Liver (tissue), 9 donors: ENCODE measurements around the gene PRTFDC1. TPM values are rescaled to one million over a fixed set of nuclear protein-coding genes. Genes with fewer than 3 reads are reported as not detected.

Experiments
- DNase-seq: peaks from one replicate; pipeline ENCODE4 v3.0.0-alpha.2; 2017; ENCODE audit warnings: low spot score
- H3K27ac ChIP-seq, 2 donors: one replicate each; pipeline ENCODE4 v1.7.0; 2013; ENCODE audit warnings: inconsistent platforms in 2 of 2, low read length in 2 of 2, control low read depth in 1 of 2, low read depth in 1 of 2, mild to moderate bottlenecking in 1 of 2
- H3K27me3 ChIP-seq, 4 donors: one replicate each; pipeline versions ENCODE4 v1.6.1 to v1.7.0; 2013; ENCODE audit warnings: low read length in 3 of 4, inconsistent platforms in 1 of 4, mild to moderate bottlenecking in 1 of 4, moderate library complexity in 1 of 4; ENCODE audit not compliant: control insufficient read depth in 4 of 4, insufficient read depth in 4 of 4
- H3K36me3 ChIP-seq, 4 donors: one replicate each; pipeline versions ENCODE4 v1.6.1 to v1.7.0; 2013; ENCODE audit warnings: low read length in 3 of 4, mild to moderate bottlenecking in 3 of 4, low read depth in 1 of 4, moderate library complexity in 1 of 4; ENCODE audit not compliant: control insufficient read depth in 4 of 4, insufficient read depth in 3 of 4
- H3K4me1 ChIP-seq, 4 donors: one replicate each; pipeline versions ENCODE4 v1.6.1 to v1.7.0; 2013; ENCODE audit warnings: low read length in 3 of 4, mild to moderate bottlenecking in 3 of 4, moderate library complexity in 1 of 4; ENCODE audit not compliant: control insufficient read depth in 4 of 4, insufficient read depth in 4 of 4
- H3K4me3 ChIP-seq, 3 donors: one replicate each; pipeline versions ENCODE4 v1.6.1 to v1.7.0; 2013; ENCODE audit warnings: low read length in 3 of 3, control low read depth in 1 of 3, low read depth in 1 of 3, mild to moderate bottlenecking in 1 of 3
- H3K9ac ChIP-seq, 2 donors: one replicate each; pipeline ENCODE4 v1.7.0; 2013; ENCODE audit warnings: low read length in 2 of 2, mild to moderate bottlenecking in 2 of 2, moderate library complexity in 2 of 2, control low read depth in 1 of 2, low read depth in 1 of 2
- H3K9me3 ChIP-seq, 4 donors: one replicate each; pipeline versions ENCODE4 v1.6.1 to v1.7.0; 2013; ENCODE audit warnings: low read length in 3 of 4; ENCODE audit not compliant: control insufficient read depth in 4 of 4
- EGR1 ChIP-seq, 2 donors: IDR thresholded peaks; 2 replicates each; pipeline ENCODE4 v1.6.1; 2016 to 2018; ENCODE audit warnings: antibody characterized with exemption in 2 of 2, low read depth in 2 of 2
- FOXA1 ChIP-seq: IDR thresholded peaks from 2 replicates; pipeline ENCODE4 v1.6.1; 2016; ENCODE audit warnings: antibody characterized with exemption
- FOXA2 ChIP-seq: IDR thresholded peaks from 2 replicates; pipeline ENCODE4 v1.6.1; 2016; ENCODE audit warnings: antibody characterized with exemption
- GABPA ChIP-seq, 2 donors: IDR thresholded peaks in 1 of 2; conservative IDR thresholded peaks in 1 of 2; 2 replicates each; pipeline ENCODE4 v1.6.1; 2016; ENCODE audit warnings: antibody characterized with exemption in 2 of 2, mild to moderate bottlenecking in 1 of 2, moderate library complexity in 1 of 2
- HNF4A ChIP-seq, 2 donors: conservative IDR thresholded peaks; 2 replicates each; pipeline ENCODE4 v1.6.1; 2016; ENCODE audit warnings: antibody characterized with exemption in 2 of 2, mild to moderate bottlenecking in 2 of 2
- HNF4G ChIP-seq: IDR thresholded peaks from 2 replicates; pipeline ENCODE4 v1.6.1; 2016; ENCODE audit warnings: antibody characterized with exemption
- JUND ChIP-seq, 2 donors: IDR thresholded peaks; 2 replicates each; pipeline ENCODE4 v1.6.1; 2016; ENCODE audit warnings: antibody characterized with exemption in 2 of 2
- RAD21 ChIP-seq, 2 donors: IDR thresholded peaks; 2 replicates each; pipeline ENCODE4 v1.6.1; 2016; ENCODE audit warnings: antibody characterized with exemption in 2 of 2, mild to moderate bottlenecking in 2 of 2
- RXRA ChIP-seq, 2 donors: IDR thresholded peaks; 2 replicates each; pipeline ENCODE4 v1.6.1; 2017 to 2018; ENCODE audit warnings: antibody characterized with exemption in 2 of 2, mild to moderate bottlenecking in 1 of 2
- SP1 ChIP-seq: IDR thresholded peaks from 2 replicates; pipeline ENCODE4 v1.6.1; 2018; ENCODE audit warnings: antibody characterized with exemption, mild to moderate bottlenecking
- TAF1 ChIP-seq: conservative IDR thresholded peaks from 2 replicates; pipeline ENCODE4 v1.6.1; 2016; ENCODE audit warnings: antibody characterized with exemption, mild to moderate bottlenecking
- WGBS: extraction: QIAGEN DNeasy Blood & Tissue Kit; methylation state at CpG from one replicate; pipeline ENCODE4 v1.1.7; 2013; 5-methylcytosine and 5-hydroxymethylcytosine counted together
- polyA plus RNA-seq, 2 donors: library from polyadenylated mRNA; stranded (reverse) in 1 of 2; unstranded in 1 of 2; fragments of 200-250 nt in 1 of 2; fragments of >200 nt in 1 of 2; fragmentation: Nextera tagmentation in 1 of 2; extraction: Ambion mirVana in 1 of 2; gene quantifications; one replicate each; pipeline versions ENCODE4 v1.2.1 to v1.2.3, GENCODE V29; 2013 to 2015
- total RNA-seq, 2 donors: library from RNA; depleted of rRNA; stranded (reverse); fragments of >200 nt; gene quantifications; one replicate each; pipeline ENCODE4 v1.2.3, GENCODE V29; 2014
- TF ChIP-seq, protein P1 (sequence below): fragments of 150-350 bp; IDR thresholded peaks from 2 replicates; pipeline ENCODE4 v1.5.1; 2017; ENCODE audit warnings: improper control_type of control experiment, low read depth, low read length; ENCODE audit not compliant: missing input control
- TF ChIP-seq, protein P2 (sequence below): IDR thresholded peaks from 2 replicates; pipeline ENCODE4 v1.6.1; 2016; ENCODE audit warnings: antibody characterized with exemption
- TF ChIP-seq, protein P3 (sequence below): IDR thresholded peaks from 2 replicates; pipeline ENCODE4 v1.6.1; 2016; ENCODE audit warnings: antibody characterized with exemption
- donor health status: healthy.
- donor health status: healthy.
- donor health status: healthy.
- donor health status: healthy.
- donor health status: healthy.

PRTFDC1 gene
- total and polyA plus RNA-seq, 4 donors = 0.93 to 3.1 (median 1.9) TPM

DNA sequence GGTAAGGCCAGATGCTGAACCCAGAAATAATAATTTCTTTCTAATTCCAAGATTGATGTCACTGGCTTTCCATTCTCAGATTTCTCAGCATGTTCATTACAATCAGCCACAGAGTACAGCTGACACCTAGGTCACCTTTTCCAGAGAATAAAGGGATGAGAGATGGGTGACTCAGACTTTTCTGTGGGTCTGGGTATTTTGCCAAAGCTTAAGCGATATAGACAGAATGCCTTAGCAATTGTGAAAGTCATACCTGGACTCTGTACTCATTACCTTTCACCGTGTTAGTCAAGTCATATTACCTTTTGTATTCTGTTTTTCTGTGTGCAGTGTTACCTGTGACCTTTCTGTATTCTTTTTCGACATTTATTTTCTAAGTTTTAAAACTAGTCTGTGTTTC lies 10.6 kb upstream of the PRTFDC1 start (continued):
- peak; percentile 57 for TF ChIP-seq FOXA2
- TF ChIP-seq TAF1 = no peak
- TF ChIP-seq FOXA1 = no peak
- TF ChIP-seq, protein P1, sequence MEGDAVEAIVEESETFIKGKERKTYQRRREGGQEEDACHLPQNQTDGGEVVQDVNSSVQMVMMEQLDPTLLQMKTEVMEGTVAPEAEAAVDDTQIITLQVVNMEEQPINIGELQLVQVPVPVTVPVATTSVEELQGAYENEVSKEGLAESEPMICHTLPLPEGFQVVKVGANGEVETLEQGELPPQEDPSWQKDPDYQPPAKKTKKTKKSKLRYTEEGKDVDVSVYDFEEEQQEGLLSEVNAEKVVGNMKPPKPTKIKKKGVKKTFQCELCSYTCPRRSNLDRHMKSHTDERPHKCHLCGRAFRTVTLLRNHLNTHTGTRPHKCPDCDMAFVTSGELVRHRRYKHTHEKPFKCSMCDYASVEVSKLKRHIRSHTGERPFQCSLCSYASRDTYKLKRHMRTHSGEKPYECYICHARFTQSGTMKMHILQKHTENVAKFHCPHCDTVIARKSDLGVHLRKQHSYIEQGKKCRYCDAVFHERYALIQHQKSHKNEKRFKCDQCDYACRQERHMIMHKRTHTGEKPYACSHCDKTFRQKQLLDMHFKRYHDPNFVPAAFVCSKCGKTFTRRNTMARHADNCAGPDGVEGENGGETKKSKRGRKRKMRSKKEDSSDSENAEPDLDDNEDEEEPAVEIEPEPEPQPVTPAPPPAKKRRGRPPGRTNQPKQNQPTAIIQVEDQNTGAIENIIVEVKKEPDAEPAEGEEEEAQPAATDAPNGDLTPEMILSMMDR = no peak
- TF ChIP-seq, protein P2, sequence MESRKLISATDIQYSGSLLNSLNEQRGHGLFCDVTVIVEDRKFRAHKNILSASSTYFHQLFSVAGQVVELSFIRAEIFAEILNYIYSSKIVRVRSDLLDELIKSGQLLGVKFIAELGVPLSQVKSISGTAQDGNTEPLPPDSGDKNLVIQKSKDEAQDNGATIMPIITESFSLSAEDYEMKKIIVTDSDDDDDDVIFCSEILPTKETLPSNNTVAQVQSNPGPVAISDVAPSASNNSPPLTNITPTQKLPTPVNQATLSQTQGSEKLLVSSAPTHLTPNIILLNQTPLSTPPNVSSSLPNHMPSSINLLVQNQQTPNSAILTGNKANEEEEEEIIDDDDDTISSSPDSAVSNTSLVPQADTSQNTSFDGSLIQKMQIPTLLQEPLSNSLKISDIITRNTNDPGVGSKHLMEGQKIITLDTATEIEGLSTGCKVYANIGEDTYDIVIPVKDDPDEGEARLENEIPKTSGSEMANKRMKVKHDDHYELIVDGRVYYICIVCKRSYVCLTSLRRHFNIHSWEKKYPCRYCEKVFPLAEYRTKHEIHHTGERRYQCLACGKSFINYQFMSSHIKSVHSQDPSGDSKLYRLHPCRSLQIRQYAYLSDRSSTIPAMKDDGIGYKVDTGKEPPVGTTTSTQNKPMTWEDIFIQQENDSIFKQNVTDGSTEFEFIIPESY = peak; percentile 77

DNA sequence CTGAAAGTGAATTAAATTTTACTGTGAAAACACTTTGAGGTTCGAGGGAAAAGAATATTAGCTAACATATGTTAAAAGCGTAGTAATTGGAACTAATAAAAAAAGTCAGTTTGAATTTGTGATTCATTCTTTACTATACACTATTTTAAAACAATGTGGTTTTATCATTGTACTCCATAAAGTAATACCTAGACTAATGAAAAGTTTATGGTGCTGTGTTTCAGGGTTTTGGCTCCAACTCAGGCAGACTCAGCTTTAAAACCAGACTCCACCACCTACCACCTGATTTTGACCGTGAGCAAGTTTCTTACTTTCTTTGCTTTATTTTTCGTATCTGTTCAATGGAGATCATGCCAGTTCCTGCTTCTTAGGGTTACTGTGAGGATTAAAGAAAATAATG lies 9.2 kb upstream of the PRTFDC1 start:
- H3K36me3 ChIP-seq = no peaks in the 10 kb centered on the region
- peaks cover 1 to 14% (median 7%) of the 10 kb centered on the region in 4 donors for H3K4me1 ChIP-seq
- H3K9me3 ChIP-seq = no peaks in the 10 kb centered on the region
- no peak for DNase-seq
- no peak for TF ChIP-seq RXRA (IDR thresholded peaks at IDR 0.05)
- no peak for TF ChIP-seq EGR1 (IDR thresholded peaks at IDR 0.05; ENCODE audit: low read depth in 2 of 2)
- no peak for TF ChIP-seq JUND (IDR thresholded peaks at IDR 0.05)
- TF ChIP-seq, protein P3, sequence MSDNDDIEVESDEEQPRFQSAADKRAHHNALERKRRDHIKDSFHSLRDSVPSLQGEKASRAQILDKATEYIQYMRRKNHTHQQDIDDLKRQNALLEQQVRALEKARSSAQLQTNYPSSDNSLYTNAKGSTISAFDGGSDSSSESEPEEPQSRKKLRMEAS = no peak
- H3K27ac ChIP-seq = no peak overlapping the region
- 86% methylated on average over 4 of the region's 4 CpGs for WGBS
- H3K27me3 ChIP-seq = no peaks in the 10 kb centered on the region
- no peak overlapping the region for H3K4me3 ChIP-seq
- no peak overlapping the region for H3K9ac ChIP-seq

DNA sequence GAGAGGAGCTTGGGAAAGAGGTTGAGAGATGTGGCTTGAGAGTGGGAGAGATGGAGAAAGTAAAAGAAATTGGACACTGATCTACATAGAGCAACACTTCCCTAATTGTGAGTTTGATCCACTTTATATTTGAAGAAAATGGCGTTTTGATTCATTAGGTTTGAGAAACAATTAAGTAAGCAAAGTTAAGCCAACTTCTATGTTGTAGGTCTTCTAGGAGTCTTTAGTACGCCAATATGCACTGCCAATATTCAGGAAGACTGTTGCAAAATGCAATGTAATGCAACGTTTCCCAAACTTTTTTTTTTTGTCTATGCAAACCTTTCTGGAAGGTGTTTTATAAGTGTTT lies 7.0 kb upstream of the PRTFDC1 start:
- Histone ChIP-seq H3K27ac (no peak overlapping the region), H3K27me3 (no peaks in the 10 kb centered on the region), H3K4me1 (peaks cover 1 to 14% (median 7%) of the 10 kb centered on the region in 4 donors), H3K4me3 (no peak overlapping the region), H3K9ac (no peak overlapping the region), H3K9me3 (no peaks in the 10 kb centered on the region), H3K36me3 (no peaks in the 10 kb centered on the region)
- WGBS = 76% methylated on average over 3 of the region's 3 CpGs
- no peak for DNase-seq
- TF ChIP-seq SP1 (no peak), HNF4A (conservative IDR thresholded peaks at IDR 0.05) (no peak), RAD21 (IDR thresholded peaks at IDR 0.05) (no peak), GABPA (IDR thresholded peaks at IDR 0.05 in 1 of 2, conservative IDR thresholded peaks at IDR 0.05 in 1 of 2) (no peak)

DNA sequence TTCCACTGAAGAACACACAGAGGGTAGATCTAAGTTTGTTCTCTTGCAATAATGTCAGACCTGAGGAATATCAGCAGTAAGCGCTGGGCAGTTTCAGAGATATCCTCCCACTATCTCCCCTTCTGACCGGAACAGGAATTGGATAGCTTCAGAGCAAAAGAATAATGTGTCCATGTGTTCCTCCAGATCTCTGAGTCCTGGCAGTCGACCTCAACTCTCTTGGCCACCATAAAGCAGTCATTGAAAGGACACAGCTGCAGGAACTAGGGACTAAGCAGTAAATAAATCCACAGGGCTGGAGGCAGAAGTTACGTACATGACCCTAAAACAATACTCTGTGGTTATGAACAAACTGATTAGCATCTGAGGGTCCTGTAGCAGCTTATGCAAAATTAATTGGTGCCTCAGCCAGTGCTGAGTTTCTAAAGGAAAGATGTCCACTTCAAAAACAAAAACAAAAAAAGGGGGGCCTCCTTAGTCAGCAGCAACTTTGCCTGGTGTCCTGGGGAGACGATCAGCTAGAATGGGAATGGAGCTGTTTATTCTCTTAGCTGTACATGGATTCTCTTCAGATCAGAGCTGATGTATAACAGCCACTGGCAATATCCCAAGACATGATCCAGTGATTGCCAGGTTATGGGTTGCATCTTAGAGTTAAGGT lies 6.4 kb upstream of the PRTFDC1 start:
- 72% methylated on average over 5 of the region's 5 CpGs for WGBS
- Histone ChIP-seq H3K36me3 (no peaks in the 10 kb centered on the region), H3K27me3 (no peaks in the 10 kb centered on the region), H3K4me3 (no peak overlapping the region), H3K4me1 (peaks cover 1 to 14% (median 7%) of the 10 kb centered on the region in 4 donors), H3K27ac (peak overlapping the region; percentile 38 to 48), H3K9me3 (no peaks in the 10 kb centered on the region), H3K9ac (no peak overlapping the region)
- DNase-seq = no peak
- TF ChIP-seq FOXA2 (no peak), JUND (IDR thresholded peaks at IDR 0.05) (no peak), HNF4G (no peak), GABPA (IDR thresholded peaks at IDR 0.05 in 1 of 2, conservative IDR thresholded peaks at IDR 0.05 in 1 of 2) (peak in 1 of 2 donors; percentile 21)
